Activated T-cell treated with anti-CD3 and anti-CD28 coated beads for 1 hour (primary cell): ENCODE measurements around the gene GPR137.

ENCODE experiments used
- DNase-seq: peaks from one replicate; pipeline ENCODE4 v3.0.0-alpha.2; 2020; ENCODE audit warnings: low read depth

The GPR137 gene

GRCh38 chr11:64249563-64250414, 35.9 kb upstream of the GPR137 start:
- DNase-seq = no peak

GRCh38 chr11:64250415-64251015, 35.1 kb upstream of the GPR137 start:
- no peak for DNase-seq

- peak; percentile 64 for DNase-seq
Observed at GRCh38 chr11:64251016-64251752, 34.5 kb upstream of the GPR137 start, which contains the start of gene PLCB3. TSS of gene PLCB3 (plus strand) at chr11:64251530. CDS start at chr11:64251650, 120 bp downstream.

GRCh38 chr11:64251753-64252002, 34.0 kb upstream of the GPR137 start:
- no peak for DNase-seq

GRCh38 chr11:64252003-64252872, 33.4 kb upstream of the GPR137 start:
- no peak for DNase-seq

GRCh38 chr11:64253043-64253442, 32.6 kb upstream of the GPR137 start:
- no peak for DNase-seq

GRCh38 chr11:64253481-64253880, 32.2 kb upstream of the GPR137 start:
- DNase-seq = no peak

- no peak for DNase-seq
Observed at GRCh38 chr11:64254326-64254725, 31.3 kb upstream of the GPR137 start.

GRCh38 chr11:64255135-64256128, 30.2 kb upstream of the GPR137 start:
- DNase-seq = no peak

GRCh38 chr11:64256300-64256699, 29.3 kb upstream of the GPR137 start:
- no peak for DNase-seq

GRCh38 chr11:64258356-64258755, 27.3 kb upstream of the GPR137 start:
- DNase-seq = no peak

- no peak for DNase-seq
Observed at GRCh38 chr11:64258946-64259532, 26.6 kb upstream of the GPR137 start.

- DNase-seq = no peak
Observed at GRCh38 chr11:64259533-64260067, 26.0 kb upstream of the GPR137 start.

- no peak for DNase-seq
Observed at GRCh38 chr11:64260147-64260708, 25.4 kb upstream of the GPR137 start.

- no peak for DNase-seq
Observed at GRCh38 chr11:64261556-64262080, 24.0 kb upstream of the GPR137 start.

- no peak for DNase-seq
Observed at GRCh38 chr11:64262271-64263002, 23.2 kb upstream of the GPR137 start.

GRCh38 chr11:64263021-64263946, 22.4 kb upstream of the GPR137 start:
- no peak for DNase-seq

- DNase-seq = no peak
Observed at GRCh38 chr11:64263947-64264317, 21.7 kb upstream of the GPR137 start.
